ENCODE results near the gene SLC4A5. TPM values are rescaled to one million over a fixed set of nuclear protein-coding genes. Genes with fewer than 3 reads are reported as not detected.
A peak's percentile ranks its signal among the peaks of the same experiment; 100 is the strongest.
"Not testable (repeated sequence)": the region's sequence is repeated elsewhere in the genome, so short reads cannot be mapped to it uniquely, and the experiment has no call there.

Gene SLC4A5
- total RNA-seq, 1 donor from 2014 or later: 4.4 TPM

GRCh38 chr2:74197049-74197448, 146.2 kb downstream of the SLC4A5 start:
- no peak overlapping the region for H3K27ac ChIP-seq
- TF ChIP-seq POLR2A (IDR thresholded peaks at IDR 0.05) (no peak), POLR2AphosphoS5 (IDR thresholded peaks at IDR 0.05; ENCODE audit: insufficient read depth in 1 of 2, low read depth in 1 of 2) (no peak), CTCF (IDR thresholded peaks at IDR 0.05) (no peak)
- no peaks in the 10 kb centered on the region for H3K36me3 ChIP-seq
- H3K4me1 ChIP-seq: peaks cover 29% of the 10 kb centered on the region
- DNase-seq (ENCODE audit: extremely low spot score in 2 of 2): no peak
- H3K9me3 ChIP-seq: no peaks in the 10 kb centered on the region
- intact Hi-C loops (cut with DNase I): no loop called here
- no peaks in the 10 kb centered on the region for H3K27me3 ChIP-seq
- no peak overlapping the region for H3K4me3 ChIP-seq

DNA sequence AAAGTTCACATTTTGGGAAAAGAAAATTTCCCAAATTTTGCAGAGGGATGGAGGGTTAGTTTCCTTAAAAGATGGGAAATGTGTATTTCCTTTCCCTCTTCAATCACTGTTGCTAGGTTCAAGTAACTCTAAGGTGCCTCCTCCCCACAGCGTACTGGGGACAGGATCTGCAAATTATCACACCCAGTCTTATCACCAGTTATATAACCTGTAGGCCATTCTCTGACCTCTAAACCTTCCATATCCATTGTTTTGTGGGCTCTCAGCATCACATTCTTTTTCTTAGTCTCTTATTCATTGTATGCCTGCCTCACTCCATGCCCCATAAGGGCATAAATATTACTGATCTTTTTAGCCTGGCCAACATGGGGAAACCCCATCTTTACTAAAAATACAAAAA, 148.4 kb downstream of the SLC4A5 start:
- DNase-seq (ENCODE audit: extremely low spot score in 2 of 2): peak in 1 of 2 donors; percentile 5
- intact Hi-C loops (cut with DNase I): no loop called here
- TF ChIP-seq CTCF (IDR thresholded peaks at IDR 0.05) (no peak), POLR2AphosphoS5 (IDR thresholded peaks at IDR 0.05; ENCODE audit: insufficient read depth in 1 of 2, low read depth in 1 of 2) (no peak), POLR2A (IDR thresholded peaks at IDR 0.05) (no peak)
- no peaks in the 10 kb centered on the region for H3K9me3 ChIP-seq
- H3K27me3 ChIP-seq: no peaks in the 10 kb centered on the region
- no peak overlapping the region for H3K27ac ChIP-seq
- H3K36me3 ChIP-seq: no peaks in the 10 kb centered on the region
- no peak overlapping the region for H3K4me3 ChIP-seq
- H3K4me1 ChIP-seq: peaks cover 13% of the 10 kb centered on the region

DNA sequence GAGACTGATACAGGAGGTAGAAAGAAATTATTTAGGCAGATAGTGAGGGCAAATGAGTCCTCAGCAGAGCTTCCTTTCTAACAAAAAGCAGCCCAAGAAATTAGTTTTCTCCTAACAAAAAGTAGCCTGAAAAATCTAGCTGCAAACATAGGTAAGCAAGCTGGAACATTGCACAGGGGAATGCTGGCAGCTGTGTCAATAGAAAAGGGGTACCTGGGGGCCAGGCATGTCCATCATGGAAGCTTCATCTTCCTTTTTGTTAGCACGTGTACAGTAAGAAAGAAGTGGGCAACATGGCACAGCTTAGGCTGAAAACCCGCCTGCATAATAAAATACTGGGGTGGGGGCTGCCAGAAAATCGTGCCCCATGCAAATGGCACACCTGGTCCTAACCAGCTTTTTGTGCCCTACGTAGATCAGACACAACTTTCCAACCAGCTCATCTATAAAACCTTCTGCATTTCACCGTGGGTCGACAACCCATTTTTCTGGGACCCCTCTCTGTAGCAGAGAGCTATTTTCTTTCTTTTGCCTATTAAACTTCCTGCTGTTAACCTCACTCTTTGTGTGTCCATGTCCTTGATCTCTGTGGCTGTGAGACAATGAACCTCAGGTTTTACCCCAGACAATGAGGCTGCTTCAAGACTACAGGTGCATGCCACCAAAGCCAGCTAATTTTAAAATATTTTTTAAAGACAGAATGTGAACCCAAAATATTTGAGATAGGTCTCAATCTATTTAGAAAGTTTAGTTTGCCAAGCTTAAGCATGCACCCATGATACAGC, 151.4 kb downstream of the SLC4A5 start:
- H3K4me3 ChIP-seq: no peak overlapping the region
- no peaks in the 10 kb centered on the region for H3K36me3 ChIP-seq
- intact Hi-C loops (cut with DNase I): no loop called here
- no peak overlapping the region for H3K27ac ChIP-seq
- no peaks in the 10 kb centered on the region for H3K4me1 ChIP-seq
- H3K9me3 ChIP-seq: no peaks in the 10 kb centered on the region
- H3K27me3 ChIP-seq: no peaks in the 10 kb centered on the region
- DNase-seq (ENCODE audit: extremely low spot score in 2 of 2): peak in 1 of 2 donors; percentile 22
- TF ChIP-seq POLR2A (IDR thresholded peaks at IDR 0.05) (no peak), POLR2AphosphoS5 (IDR thresholded peaks at IDR 0.05; ENCODE audit: insufficient read depth in 1 of 2, low read depth in 1 of 2) (no peak), CTCF (IDR thresholded peaks at IDR 0.05) (no peak)

DNA sequence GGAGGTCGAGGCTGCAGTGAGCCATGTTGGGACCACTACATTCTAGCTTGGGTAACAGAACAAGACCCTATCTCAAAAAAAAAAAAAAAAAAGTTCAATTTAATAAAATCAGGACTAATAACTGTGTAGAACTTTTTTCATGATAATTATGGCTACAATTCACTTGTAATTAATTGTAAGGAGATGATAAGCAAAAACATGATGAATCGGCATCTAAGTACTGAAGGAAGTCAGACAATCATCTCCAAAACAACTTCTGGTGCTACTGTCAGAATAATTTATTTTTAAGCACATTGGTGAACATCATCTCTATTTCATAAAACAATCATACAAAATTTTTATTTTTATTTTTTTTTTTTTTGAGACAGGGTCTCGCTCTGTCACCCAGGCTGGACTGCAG, 154.5 kb downstream of the SLC4A5 start:
- no peak for DNase-seq (ENCODE audit: extremely low spot score in 2 of 2)
- Histone ChIP-seq H3K4me3 (no peak overlapping the region), H3K4me1 (no peaks in the 10 kb centered on the region), H3K36me3 (no peaks in the 10 kb centered on the region), H3K27me3 (no peaks in the 10 kb centered on the region), H3K27ac (no peak overlapping the region), H3K9me3 (no peaks in the 10 kb centered on the region)
- intact Hi-C loops (cut with DNase I): no loop called here
- TF ChIP-seq POLR2AphosphoS5 (IDR thresholded peaks at IDR 0.05; ENCODE audit: insufficient read depth in 1 of 2, low read depth in 1 of 2) (no peak), CTCF (IDR thresholded peaks at IDR 0.05) (no peak), POLR2A (IDR thresholded peaks at IDR 0.05) (no peak)

DNA sequence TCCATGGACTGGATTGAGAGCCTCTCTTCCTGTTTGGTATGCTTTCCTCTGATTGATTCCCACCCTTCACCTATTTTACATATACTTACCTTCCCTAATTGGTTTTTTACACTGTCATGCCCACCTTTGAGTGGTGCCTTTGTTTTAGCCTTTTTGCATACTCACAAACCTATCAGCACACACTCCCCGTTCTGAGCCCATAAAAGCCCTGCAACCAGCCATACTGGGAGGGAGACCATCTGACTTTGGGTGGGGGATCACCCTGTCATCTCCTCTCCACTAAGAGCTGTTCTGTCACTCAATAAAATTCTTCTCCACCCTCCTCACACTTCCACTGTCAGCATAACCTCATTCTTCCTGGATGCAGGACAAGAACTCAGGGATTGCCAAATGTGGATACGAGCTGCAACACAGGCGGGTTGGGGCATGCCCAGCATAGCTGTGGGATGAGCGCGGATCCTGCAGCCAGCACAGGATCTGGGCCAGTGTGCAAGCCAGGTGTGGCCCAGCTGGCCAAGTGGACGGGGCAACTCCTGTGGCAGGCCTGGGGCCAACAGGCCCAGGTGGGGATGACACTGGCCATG, 155.1 kb downstream of the SLC4A5 start:
- no peak for DNase-seq (ENCODE audit: extremely low spot score in 2 of 2)
- H3K27ac ChIP-seq: no peak overlapping the region
- H3K4me3 ChIP-seq: no peak overlapping the region
- no peaks in the 10 kb centered on the region for H3K36me3 ChIP-seq
- intact Hi-C loops (cut with DNase I): no loop called here
- no peaks in the 10 kb centered on the region for H3K9me3 ChIP-seq
- H3K4me1 ChIP-seq: no peaks in the 10 kb centered on the region
- TF ChIP-seq CTCF (IDR thresholded peaks at IDR 0.05): no peak
- no peak for TF ChIP-seq POLR2A (IDR thresholded peaks at IDR 0.05)
- peak; percentile 40 to 78 for TF ChIP-seq POLR2AphosphoS5 (IDR thresholded peaks at IDR 0.05; ENCODE audit: insufficient read depth in 1 of 2, low read depth in 1 of 2)
- H3K27me3 ChIP-seq: no peaks in the 10 kb centered on the region

DNA sequence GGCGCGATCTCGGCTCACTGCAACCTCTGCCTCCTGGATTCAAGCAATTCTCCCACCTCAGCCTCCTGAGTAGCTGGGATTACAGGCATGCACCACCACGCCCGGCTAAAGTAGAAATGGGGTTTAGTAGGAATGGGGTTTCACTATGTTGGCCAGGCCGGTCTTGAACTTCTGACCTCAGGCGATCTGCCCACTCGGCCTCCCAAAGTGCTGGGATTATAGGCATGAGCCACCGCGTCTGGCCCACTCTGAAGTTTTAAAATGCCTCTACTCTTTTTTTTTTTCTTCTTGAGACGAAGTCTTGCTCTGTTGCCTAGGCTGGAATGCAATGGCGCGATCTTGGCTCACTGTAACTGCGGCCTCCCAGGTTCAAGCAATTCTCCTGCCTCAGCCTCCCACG, 156.5 kb downstream of the SLC4A5 start:
- intact Hi-C loops (cut with DNase I); H3K27ac ChIP-seq: not testable (repeated sequence)

More for the DNA sequence above, 156.5 kb downstream of the SLC4A5 start:
- not testable (repeated sequence) for H3K27me3 ChIP-seq; H3K4me1 ChIP-seq; H3K9me3 ChIP-seq; DNase-seq (ENCODE audit: extremely low spot score in 2 of 2); H3K36me3 ChIP-seq; H3K4me3 ChIP-seq
